GM18520 (cell line): ENCODE data around the gene BRWD1.
"Not testable (repeated sequence)": the region's sequence is repeated elsewhere in the genome, so short reads cannot be mapped to it uniquely, and the experiment has no call there.

ENCODE experiments used
- ATAC-seq: cut with Tn5 transposase; IDR thresholded peaks from one replicate; pipeline ENCODE4 v1.9.1; 2021; ENCODE audit not compliant: unreplicated experiment

BRWD1 gene

GRCh38 chr21:39296891-39297290 is 16.5 kb downstream of the BRWD1 start:
- ATAC-seq: no peak

- no peak for ATAC-seq
Observed at GRCh38 chr21:39288987-39289386, 24.4 kb downstream of the BRWD1 start.

GRCh38 chr21:39282911-39283310 is 30.5 kb downstream of the BRWD1 start:
- no peak for ATAC-seq

GRCh38 chr21:39281853-39282252 is 31.6 kb downstream of the BRWD1 start:
- no peak for ATAC-seq

GRCh38 chr21:39281207-39281606 is 32.2 kb downstream of the BRWD1 start:
- ATAC-seq: no peak

- no peak for ATAC-seq
Observed at GRCh38 chr21:39269620-39270019, 43.8 kb downstream of the BRWD1 start.

- ATAC-seq: no peak
Observed at GRCh38 chr21:39265603-39266002, 47.8 kb downstream of the BRWD1 start.

- no peak for ATAC-seq
Observed at GRCh38 chr21:39263372-39263771, 50.1 kb downstream of the BRWD1 start.

- no peak for ATAC-seq
Observed at GRCh38 chr21:39258207-39258606, 55.2 kb downstream of the BRWD1 start.

GRCh38 chr21:39251326-39251725 is 62.1 kb downstream of the BRWD1 start:
- no peak for ATAC-seq

GRCh38 chr21:39238275-39238674 is 75.2 kb downstream of the BRWD1 start:
- no peak for ATAC-seq

GRCh38 chr21:39232861-39233291 is 80.6 kb downstream of the BRWD1 start:
- no peak for ATAC-seq

- no peak for ATAC-seq
Observed at GRCh38 chr21:39224930-39225329, 88.5 kb downstream of the BRWD1 start.

- ATAC-seq: no peak
Observed at GRCh38 chr21:39221997-39222486, 91.4 kb downstream of the BRWD1 start.

- ATAC-seq: no peak
Observed at GRCh38 chr21:39221282-39221996, 92.0 kb downstream of the BRWD1 start.

GRCh38 chr21:39220875-39221274 is 92.6 kb downstream of the BRWD1 start:
- not testable (repeated sequence) for ATAC-seq

GRCh38 chr21:39220150-39220549 is 93.3 kb downstream of the BRWD1 start:
- ATAC-seq: no peak

GRCh38 chr21:39218082-39218409 is 95.4 kb downstream of the BRWD1 start:
- no peak for ATAC-seq

- ATAC-seq: no peak
Observed at GRCh38 chr21:39217356-39218081, 95.9 kb downstream of the BRWD1 start.

- no peak for ATAC-seq
Observed at GRCh38 chr21:39216290-39216689, 97.1 kb downstream of the BRWD1 start.

- no peak for ATAC-seq
Observed at GRCh38 chr21:39215078-39215477, 98.4 kb downstream of the BRWD1 start.

GRCh38 chr21:39209334-39209688 is 104.1 kb downstream of the BRWD1 start:
- no peak for ATAC-seq
